ENCODE results near the gene LORICRIN.

The LORICRIN gene

DNA sequence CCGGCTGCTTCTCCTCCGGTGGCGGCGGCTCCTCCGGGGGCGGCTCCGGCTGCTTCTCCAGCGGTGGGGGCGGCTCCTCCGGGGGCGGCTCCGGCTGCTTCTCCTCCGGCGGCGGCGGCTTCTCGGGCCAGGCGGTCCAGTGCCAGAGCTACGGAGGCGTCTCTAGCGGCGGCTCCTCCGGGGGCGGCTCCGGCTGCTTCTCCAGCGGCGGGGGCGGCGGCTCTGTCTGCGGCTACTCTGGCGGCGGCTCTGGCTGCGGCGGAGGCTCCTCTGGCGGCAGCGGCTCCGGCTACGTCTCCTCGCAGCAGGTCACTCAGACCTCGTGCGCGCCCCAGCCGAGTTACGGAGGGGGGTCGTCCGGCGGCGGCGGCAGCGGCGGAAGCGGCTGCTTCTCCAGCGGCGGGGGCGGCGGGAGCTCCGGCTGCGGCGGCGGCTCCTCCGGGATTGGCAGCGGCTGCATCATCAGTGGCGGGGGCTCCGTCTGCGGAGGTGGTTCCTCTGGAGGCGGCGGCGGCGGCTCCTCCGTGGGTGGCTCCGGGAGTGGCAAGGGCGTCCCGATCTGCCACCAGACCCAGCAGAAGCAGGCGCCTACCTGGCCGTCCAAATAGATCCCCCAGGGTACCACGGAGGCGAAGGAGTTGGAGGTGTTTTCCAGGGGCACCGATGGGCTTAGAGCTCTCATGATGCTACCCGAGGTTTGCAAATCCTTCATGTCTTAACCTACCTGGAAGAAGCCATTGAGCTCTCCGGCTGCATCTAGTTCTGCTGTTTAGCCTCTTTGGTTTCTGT lies 2.0 kb downstream of the LORICRIN start:
- CTCF ChIA-PET = interaction anchor here (0.7 to 2.1 kb wide), 2 partner anchors 16 to 17 kb away, joined by 3 to 6 read pairs; no protein-coding TSS in a partner anchor
- POLR2A ChIA-PET = no interaction called here
- no peak for TF ChIP-seq KLF7 (tag by site-specific recombination; IDR thresholded peaks at IDR 0.05; ENCODE audit: borderline replicate concordance)
- TF ChIP-seq ZNF394 (tag by site-specific recombination; IDR thresholded peaks at IDR 0.05; ENCODE audit: borderline replicate concordance) = peak; percentile 70; the same call in 1 of the 2 replicates
- peak; percentile 67; the same call in 1 of the 2 replicates for TF ChIP-seq ZNF335 (tag by site-specific recombination; conservative IDR thresholded peaks at IDR 0.05)
- no peak for TF ChIP-seq ZNF426 (tag by site-specific recombination; IDR thresholded peaks at IDR 0.05)
- peak; percentile 68 for TF ChIP-seq ZNF341 (tag by site-specific recombination; IDR thresholded peaks at IDR 0.05; ENCODE audit: low read depth)
- TF ChIP-seq ZFHX2 (tag by site-specific recombination; conservative IDR thresholded peaks at IDR 0.05) = peak; percentile 79
- TF ChIP-seq, protein P1, sequence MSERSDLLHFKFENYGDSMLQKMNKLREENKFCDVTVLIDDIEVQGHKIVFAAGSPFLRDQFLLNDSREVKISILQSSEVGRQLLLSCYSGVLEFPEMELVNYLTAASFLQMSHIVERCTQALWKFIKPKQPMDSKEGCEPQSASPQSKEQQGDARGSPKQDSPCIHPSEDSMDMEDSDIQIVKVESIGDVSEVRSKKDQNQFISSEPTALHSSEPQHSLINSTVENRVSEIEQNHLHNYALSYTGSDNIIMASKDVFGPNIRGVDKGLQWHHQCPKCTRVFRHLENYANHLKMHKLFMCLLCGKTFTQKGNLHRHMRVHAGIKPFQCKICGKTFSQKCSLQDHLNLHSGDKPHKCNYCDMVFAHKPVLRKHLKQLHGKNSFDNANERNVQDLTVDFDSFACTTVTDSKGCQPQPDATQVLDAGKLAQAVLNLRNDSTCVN (tag by site-specific recombination; optimal IDR thresholded peaks at IDR 0.05) = peak; percentile 27
- peak; percentile 47 for TF ChIP-seq ZIC2 (tag by site-specific recombination; IDR thresholded peaks at IDR 0.05)
- TF ChIP-seq GLIS2 (tag by site-specific recombination; IDR thresholded peaks at IDR 0.05) = peak; percentile 58; the same call in 1 of the 2 replicates
- TF ChIP-seq ZNF560 (tag by site-specific recombination; IDR thresholded peaks at IDR 0.05; ENCODE audit: borderline replicate concordance) = peak; percentile 23; the same call in 1 of the 2 replicates
- TF ChIP-seq ZNF660 (tag by site-specific recombination; IDR thresholded peaks at IDR 0.05) = 0 out of 2 replicates have a peak, but pooled peaks have one; percentile 20
- TF ChIP-seq, protein P2, sequence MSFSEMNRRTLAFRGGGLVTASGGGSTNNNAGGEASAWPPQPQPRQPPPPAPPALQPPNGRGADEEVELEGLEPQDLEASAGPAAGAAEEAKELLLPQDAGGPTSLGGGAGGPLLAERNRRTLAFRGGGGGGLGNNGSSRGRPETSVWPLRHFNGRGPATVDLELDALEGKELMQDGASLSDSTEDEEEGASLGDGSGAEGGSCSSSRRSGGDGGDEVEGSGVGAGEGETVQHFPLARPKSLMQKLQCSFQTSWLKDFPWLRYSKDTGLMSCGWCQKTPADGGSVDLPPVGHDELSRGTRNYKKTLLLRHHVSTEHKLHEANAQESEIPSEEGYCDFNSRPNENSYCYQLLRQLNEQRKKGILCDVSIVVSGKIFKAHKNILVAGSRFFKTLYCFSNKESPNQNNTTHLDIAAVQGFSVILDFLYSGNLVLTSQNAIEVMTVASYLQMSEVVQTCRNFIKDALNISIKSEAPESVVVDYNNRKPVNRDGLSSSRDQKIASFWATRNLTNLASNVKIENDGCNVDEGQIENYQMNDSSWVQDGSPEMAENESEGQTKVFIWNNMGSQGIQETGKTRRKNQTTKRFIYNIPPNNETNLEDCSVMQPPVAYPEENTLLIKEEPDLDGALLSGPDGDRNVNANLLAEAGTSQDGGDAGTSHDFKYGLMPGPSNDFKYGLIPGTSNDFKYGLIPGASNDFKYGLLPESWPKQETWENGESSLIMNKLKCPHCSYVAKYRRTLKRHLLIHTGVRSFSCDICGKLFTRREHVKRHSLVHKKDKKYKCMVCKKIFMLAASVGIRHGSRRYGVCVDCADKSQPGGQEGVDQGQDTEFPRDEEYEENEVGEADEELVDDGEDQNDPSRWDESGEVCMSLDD (tag by site-specific recombination; IDR thresholded peaks at IDR 0.05) = no peak
- TF ChIP-seq, protein P3, sequence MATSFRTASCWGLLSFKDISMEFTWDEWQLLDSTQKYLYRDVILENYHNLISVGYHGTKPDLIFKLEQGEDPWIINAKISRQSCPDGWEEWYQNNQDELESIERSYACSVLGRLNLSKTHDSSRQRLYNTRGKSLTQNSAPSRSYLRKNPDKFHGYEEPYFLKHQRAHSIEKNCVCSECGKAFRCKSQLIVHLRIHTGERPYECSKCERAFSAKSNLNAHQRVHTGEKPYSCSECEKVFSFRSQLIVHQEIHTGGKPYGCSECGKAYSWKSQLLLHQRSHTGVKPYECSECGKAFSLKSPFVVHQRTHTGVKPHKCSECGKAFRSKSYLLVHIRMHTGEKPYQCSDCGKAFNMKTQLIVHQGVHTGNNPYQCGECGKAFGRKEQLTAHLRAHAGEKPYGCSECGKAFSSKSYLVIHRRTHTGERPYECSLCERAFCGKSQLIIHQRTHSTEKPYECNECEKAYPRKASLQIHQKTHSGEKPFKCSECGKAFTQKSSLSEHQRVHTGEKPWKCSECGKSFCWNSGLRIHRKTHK (tag by site-specific recombination; IDR thresholded peaks at IDR 0.05) = no peak
- no peak for TF ChIP-seq ZNF621 (tag by site-specific recombination; IDR thresholded peaks at IDR 0.05)
- TF ChIP-seq, protein P4, sequence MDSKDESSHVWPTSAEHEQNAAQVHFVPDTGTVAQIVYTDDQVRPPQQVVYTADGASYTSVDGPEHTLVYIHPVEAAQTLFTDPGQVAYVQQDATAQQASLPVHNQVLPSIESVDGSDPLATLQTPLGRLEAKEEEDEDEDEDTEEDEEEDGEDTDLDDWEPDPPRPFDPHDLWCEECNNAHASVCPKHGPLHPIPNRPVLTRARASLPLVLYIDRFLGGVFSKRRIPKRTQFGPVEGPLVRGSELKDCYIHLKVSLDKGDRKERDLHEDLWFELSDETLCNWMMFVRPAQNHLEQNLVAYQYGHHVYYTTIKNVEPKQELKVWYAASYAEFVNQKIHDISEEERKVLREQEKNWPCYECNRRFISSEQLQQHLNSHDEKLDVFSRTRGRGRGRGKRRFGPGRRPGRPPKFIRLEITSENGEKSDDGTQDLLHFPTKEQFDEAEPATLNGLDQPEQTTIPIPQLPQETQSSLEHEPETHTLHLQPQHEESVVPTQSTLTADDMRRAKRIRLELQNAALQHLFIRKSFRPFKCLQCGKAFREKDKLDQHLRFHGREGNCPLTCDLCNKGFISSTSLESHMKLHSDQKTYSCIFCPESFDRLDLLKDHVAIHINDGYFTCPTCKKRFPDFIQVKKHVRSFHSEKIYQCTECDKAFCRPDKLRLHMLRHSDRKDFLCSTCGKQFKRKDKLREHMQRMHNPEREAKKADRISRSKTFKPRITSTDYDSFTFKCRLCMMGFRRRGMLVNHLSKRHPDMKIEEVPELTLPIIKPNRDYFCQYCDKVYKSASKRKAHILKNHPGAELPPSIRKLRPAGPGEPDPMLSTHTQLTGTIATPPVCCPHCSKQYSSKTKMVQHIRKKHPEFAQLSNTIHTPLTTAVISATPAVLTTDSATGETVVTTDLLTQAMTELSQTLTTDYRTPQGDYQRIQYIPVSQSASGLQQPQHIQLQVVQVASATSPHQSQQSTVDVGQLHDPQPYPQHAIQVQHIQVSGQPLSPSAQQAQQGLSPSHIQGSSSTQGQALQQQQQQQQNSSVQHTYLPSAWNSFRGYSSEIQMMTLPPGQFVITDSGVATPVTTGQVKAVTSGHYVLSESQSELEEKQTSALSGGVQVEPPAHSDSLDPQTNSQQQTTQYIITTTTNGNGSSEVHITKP (tag by site-specific recombination; IDR thresholded peaks at IDR 0.05) = 0 out of 2 replicates have a peak, but pooled peaks have one; percentile 11
- TF ChIP-seq ZBTB48 (tag by site-specific recombination; IDR thresholded peaks at IDR 0.05) = no peak
- no peak for TF ChIP-seq ZNF521 (tag by site-specific recombination; IDR thresholded peaks at IDR 0.05)
- Histone ChIP-seq H3K36me3 (ENCODE audit: control insufficient read depth in 2 of 2, insufficient read depth in 1 of 2, low read length in 2 of 2) (no peaks in the 10 kb centered on the region), H3K9me3 (ENCODE audit: control insufficient read depth, insufficient read depth, low read depth, low read length) (no peaks in the 10 kb centered on the region), H3K4me1 (ENCODE audit: control insufficient read depth, insufficient read depth, low read length) (no peaks in the 10 kb centered on the region), H3K4me3 (ENCODE audit: low read depth, low read length) (peak overlapping the region; percentile 46), H3K27ac (ENCODE audit: extremely low read depth, low read depth, low read length) (no peak overlapping the region; the same call in 1 of the 2 replicates)

Data from HEK293 (cell line).